SK-N-SH (cell line): Measurements from ENCODE around the gene SETD1A. TPM values are rescaled to one million over a fixed set of nuclear protein-coding genes. Genes with fewer than 3 reads are reported as not detected.

Experiments
- CTCF ChIA-PET: fragments of 300-600, 350-600 bp; formaldehyde crosslinking; extraction: SDS; loops from one replicate; lab custom pipeline; 2021; lab: Yijun Ruan, JAX
- POLR2A ChIA-PET: fragments of 350-600 bp; sonication (Branson Sonifier 250); formaldehyde crosslinking; extraction: SDS; loops from one replicate; lab custom pipeline; 2020; ENCODE audit warnings: antibody characterized with exemption, inconsistent platforms; lab: Yijun Ruan, JAX
- DNase-seq: peaks from one replicate; pipeline ENCODE4 v3.0.0; 2012
- H2AFZ ChIP-seq: fragments of 200-600 bp; sonication (generic); 2 replicates; pipeline ENCODE4 v1.8.1; 2016; ENCODE audit warnings: antibody characterized with exemption, mild to moderate bottlenecking, low read depth
- H3F3A ChIP-seq: fragments of 200-600 bp; sonication (generic); replicated peaks from 2 replicates; pipeline ENCODE3; 2016; ENCODE audit warnings: antibody characterized with exemption, mild to moderate bottlenecking; ENCODE audit not compliant: insufficient read depth
- H3K27ac ChIP-seq, 2 experiments: fragments of 200-500 bp in 1 of 2; fragments of 200-600 bp in 1 of 2; sonication (Bioruptor generic) in 1 of 2; sonication (generic), shearing (Covaris generic) in 1 of 2; 2 replicates each; pipeline versions ENCODE4 v1.5.1 to v1.6.1; 2014 to 2016; ENCODE audit warnings: low read depth in 2 of 2, inconsistent platforms in 1 of 2, low read length in 1 of 2, mild to moderate bottlenecking in 1 of 2, mixed read lengths in 1 of 2
- H3K27me3 ChIP-seq: fragments of 200-600 bp; sonication (generic), shearing (Covaris generic); 2 replicates; pipeline ENCODE4 v1.6.1; 2016; ENCODE audit warnings: mixed run types; ENCODE audit not compliant: insufficient read depth
- H3K36me3 ChIP-seq, 2 experiments: fragments of 200-500 bp in 1 of 2; fragments of 200-600 bp in 1 of 2; sonication (Bioruptor generic) in 1 of 2; sonication (generic) in 1 of 2; replicated peaks in 1 of 2; 2 replicates each; pipeline versions ENCODE3 to v1.5.1; 2014 to 2016; ENCODE audit warnings: low read length in 1 of 2, mild to moderate bottlenecking in 1 of 2; ENCODE audit not compliant: insufficient read depth in 2 of 2, control insufficient read depth in 1 of 2
- H3K4me1 ChIP-seq, 2 experiments: fragments of 200-500 bp in 1 of 2; fragments of 200-600 bp in 1 of 2; sonication (Bioruptor generic) in 1 of 2; sonication (generic), shearing (Covaris generic) in 1 of 2; 2 replicates each; pipeline versions ENCODE4 v1.5.1 to v1.6.1; 2014 to 2016; ENCODE audit warnings: low read depth in 1 of 2, low read length in 1 of 2, mixed run types in 1 of 2; ENCODE audit not compliant: insufficient read depth in 2 of 2, control insufficient read depth in 1 of 2
- H3K4me2 ChIP-seq: fragments of 200-600 bp; sonication (generic), shearing (Covaris generic); 2 replicates; pipeline ENCODE4 v1.6.1; 2017; ENCODE audit warnings: mixed run types
- H3K4me3 ChIP-seq, 2 experiments: fragments of 200-500 bp in 1 of 2; fragments of 200-600 bp in 1 of 2; sonication (Bioruptor generic) in 1 of 2; sonication (generic), shearing (Covaris generic) in 1 of 2; 2 replicates each; pipeline versions ENCODE4 v1.5.1 to v1.8.1; 2014 to 2016; ENCODE audit warnings: low read depth in 2 of 2, inconsistent platforms in 1 of 2, low read length in 1 of 2, mild to moderate bottlenecking in 1 of 2, mixed read lengths in 1 of 2, moderate library complexity in 1 of 2
- H3K79me2 ChIP-seq: fragments of 200-600 bp; sonication (generic); 2 replicates; pipeline ENCODE4 v1.8.1; 2017; ENCODE audit warnings: mild to moderate bottlenecking; ENCODE audit not compliant: insufficient read depth
- H3K9ac ChIP-seq: fragments of 200-600 bp; sonication (generic); 2 replicates; pipeline ENCODE4 v1.6.1; 2017; ENCODE audit warnings: mixed run types
- H3K9me2 ChIP-seq: fragments of 200-600 bp; sonication (generic); 2 replicates; pipeline ENCODE4 v1.6.1; 2017; ENCODE audit warnings: mixed run types
- H3K9me3 ChIP-seq: fragments of 200-600 bp; sonication (generic); 2 replicates; pipeline ENCODE4 v1.6.1; 2017; ENCODE audit warnings: mixed run types, mild to moderate bottlenecking, moderate library complexity
- H4K20me1 ChIP-seq: fragments of 200-600 bp; sonication (generic); 2 replicates; pipeline ENCODE4 v1.6.1; 2017; ENCODE audit warnings: mild to moderate bottlenecking, mixed run types; ENCODE audit not compliant: insufficient read depth
- ELF1 ChIP-seq: IDR thresholded peaks from 2 replicates; pipeline ENCODE4 v1.4.0; 2012
- EP300 ChIP-seq, 2 experiments: IDR thresholded peaks; 2 replicates each; pipeline versions ENCODE4 v1.4.0 to v1.6.1; 2012; ENCODE audit warnings: borderline replicate concordance in 1 of 2, low read depth in 1 of 2, low read length in 1 of 2
- EZH2phosphoT487 ChIP-seq: fragments of 200-600 bp; sonication (generic); IDR thresholded peaks from 2 replicates; pipeline ENCODE4 v1.6.1; 2017; ENCODE audit warnings: low read depth, mixed run types, mild to moderate bottlenecking, antibody characterized with exemption, moderate library complexity, borderline replicate concordance
- GABPA ChIP-seq: IDR thresholded peaks from 2 replicates; pipeline ENCODE4 v1.4.0; 2012; ENCODE audit warnings: low read depth, mild to moderate bottlenecking
- GATA2 ChIP-seq: sonication (generic); formaldehyde crosslinking; IDR thresholded peaks from 2 replicates; pipeline ENCODE4 v1.5.0; 2020; ENCODE audit warnings: mild to moderate bottlenecking, missing genetic modification reagents
- MEF2A ChIP-seq: IDR thresholded peaks from 2 replicates; pipeline ENCODE4 v1.4.0; 2012; ENCODE audit warnings: low read depth, borderline replicate concordance
- MXI1 ChIP-seq: IDR thresholded peaks from 2 replicates; pipeline ENCODE4 v1.6.1; 2012; ENCODE audit warnings: mild to moderate bottlenecking, low read depth, low read length, improper control_type of control experiment
- NFIC ChIP-seq: IDR thresholded peaks from 2 replicates; pipeline ENCODE4 v1.4.0; 2012; ENCODE audit warnings: borderline replicate concordance
- NRF1 ChIP-seq: IDR thresholded peaks from 2 replicates; pipeline ENCODE4 v1.6.1; 2012; ENCODE audit warnings: low read depth, mild to moderate bottlenecking, low read length
- RAD21 ChIP-seq: IDR thresholded peaks from 2 replicates; pipeline ENCODE4 v1.6.1; 2012; ENCODE audit warnings: mild to moderate bottlenecking, low read length
- RFX5 ChIP-seq: IDR thresholded peaks from 2 replicates; pipeline ENCODE4 v1.6.1; 2012; ENCODE audit warnings: mild to moderate bottlenecking, improper control_type of control experiment, low read length
- SIN3A ChIP-seq: IDR thresholded peaks from 2 replicates; pipeline ENCODE4 v1.6.1; 2012; ENCODE audit warnings: low read depth, mild to moderate bottlenecking, low read length, moderate library complexity, borderline replicate concordance
- TAF1 ChIP-seq: IDR thresholded peaks from 2 replicates; pipeline ENCODE4 v1.6.1; 2012; ENCODE audit warnings: low read depth, mild to moderate bottlenecking, low read length, moderate library complexity, borderline replicate concordance
- TEAD4 ChIP-seq: IDR thresholded peaks from 2 replicates; pipeline ENCODE4 v1.4.0; 2012; ENCODE audit warnings: mild to moderate bottlenecking, borderline replicate concordance; ENCODE audit not compliant: insufficient read depth
- YY1 ChIP-seq: IDR thresholded peaks from 2 replicates; pipeline ENCODE4 v1.4.0; 2012; ENCODE audit warnings: low read depth, mild to moderate bottlenecking
- WGBS: methylation state at CpG from one replicate; pipeline ENCODE4 v1.1.6; 2017; ENCODE audit warnings: low lambda C conversion rate; 5-methylcytosine and 5-hydroxymethylcytosine counted together
- polyA plus RNA-seq, 3 experiments: library from polyadenylated mRNA; depleted of rRNA; stranded (reverse); fragments of >200 nt; gene quantifications; 2 replicates each; pipeline ENCODE4 v1.2.3, GENCODE V29; 2012
- TF ChIP-seq, protein P1 (sequence below): IDR thresholded peaks from 2 replicates; pipeline ENCODE4 v1.4.0; 2012; ENCODE audit warnings: low read depth, borderline replicate concordance
- TF ChIP-seq, protein P2 (sequence below): fragments of 150-350 bp; IDR thresholded peaks from 2 replicates; pipeline ENCODE4 v1.6.1; 2017; ENCODE audit warnings: antibody characterized with exemption, low read length, low read depth, borderline replicate concordance
- TF ChIP-seq, protein P3 (sequence below): IDR thresholded peaks from 2 replicates; pipeline ENCODE4 v1.6.1; 2012; ENCODE audit warnings: mild to moderate bottlenecking, low read depth, low read length, moderate library complexity
- TF ChIP-seq, protein P4 (sequence below): fragments of 150-350 bp; IDR thresholded peaks from 2 replicates; pipeline ENCODE4 v1.6.1; 2016; ENCODE audit warnings: mild to moderate bottlenecking, low read depth, low read length
- TF ChIP-seq, protein P5 (sequence below): IDR thresholded peaks from 2 replicates; pipeline ENCODE4 v1.4.0; 2012; ENCODE audit warnings: low read depth

The SETD1A gene
- polyA plus RNA-seq, 1 of the 3 experiments (the other 2 are of a cell fraction), result 6.8 TPM

DNA sequence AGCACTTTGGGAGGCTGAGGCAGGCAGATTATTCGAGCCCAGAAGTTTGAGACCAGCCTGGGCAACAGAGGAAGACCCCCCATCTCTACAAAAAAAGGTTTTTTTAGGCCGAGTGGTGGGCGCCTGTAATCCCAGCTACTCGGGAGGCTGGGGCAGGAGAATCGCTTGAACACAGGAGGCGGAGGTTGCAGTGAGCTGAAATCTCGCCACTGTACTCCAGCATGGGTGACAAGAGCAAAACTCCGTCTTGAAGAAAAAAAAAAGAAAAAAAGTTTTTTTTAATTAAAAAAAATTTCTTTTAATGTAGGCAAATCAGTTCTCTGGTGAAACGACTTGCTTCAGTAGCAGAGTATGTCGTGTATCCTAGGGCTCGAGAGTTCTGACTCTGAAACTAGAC, 38.4 kb downstream of the SETD1A start:
- Histone ChIP-seq H2AFZ (no peak overlapping the region), H3K9me3 (no peaks in the 10 kb centered on the region), H3K4me1 (peaks cover 14 to 18% of the 10 kb centered on the region in 2 experiments; a peak in 3 of 4 replicates), H3K27ac (no peak overlapping the region), H3K79me2 (no peaks in the 10 kb centered on the region), H3K4me3 (no peak overlapping the region), H3F3A (peaks cover 23% of the 10 kb centered on the region), H4K20me1 (no peaks in the 10 kb centered on the region), H3K9me2 (no peaks in the 10 kb centered on the region), H3K27me3 (no peaks in the 10 kb centered on the region), H3K4me2 (no peak overlapping the region), H3K36me3 (peaks cover under 1 to 3% of the 10 kb centered on the region in 2 experiments), H3K9ac (no peak overlapping the region)
- ChIA-PET POLR2A (no interaction called here), CTCF (interaction anchor here (1.0 kb wide), 1 partner anchor 11 kb away, joined by 4 read pairs; no protein-coding TSS in a partner anchor)
- WGBS, result 89% methylated on average over 11 of the region's 11 CpGs
- TF ChIP-seq RFX5 (no peak), YY1 (no peak), SIN3A (no peak)
- DNase-seq, result no peak

DNA sequence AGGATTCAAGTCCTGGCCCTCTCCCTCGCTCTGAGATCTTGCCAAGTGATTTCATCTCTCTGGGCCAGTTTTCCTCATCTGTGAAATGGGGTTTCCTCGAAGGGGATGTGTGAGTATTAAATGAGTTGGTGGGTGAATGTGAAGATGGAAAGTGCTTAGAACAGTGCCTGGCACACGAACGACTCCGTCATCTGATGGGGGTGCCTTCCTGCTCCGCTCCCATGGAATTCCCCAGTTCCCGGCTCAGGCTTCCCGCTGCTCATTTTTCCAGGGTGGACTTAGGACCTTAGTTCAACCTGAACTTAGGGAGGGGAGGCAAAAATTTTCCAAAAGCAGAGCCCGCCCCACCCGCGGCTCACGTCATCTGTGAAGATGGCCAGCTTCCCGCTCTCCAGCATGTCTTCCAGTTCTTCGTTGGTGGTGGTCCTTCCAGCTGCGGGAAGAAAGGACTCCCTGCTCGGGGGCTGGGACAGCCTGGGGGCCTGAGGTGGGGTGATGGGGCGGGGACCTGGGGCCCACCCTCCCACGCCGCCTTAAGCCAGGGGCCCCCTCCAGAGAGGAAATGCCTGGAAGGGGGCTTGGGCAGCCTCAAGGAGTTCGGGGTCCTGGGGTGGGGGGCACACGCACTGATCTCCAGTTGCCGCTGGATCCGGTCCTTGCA, 38.9 kb downstream of the SETD1A start:
- Histone ChIP-seq H4K20me1 (no peaks in the 10 kb centered on the region), H3K27ac (peak overlapping the region in 1 of 2 experiments; percentile 92; a peak in 1 of 4 replicates), H3K4me2 (peak overlapping the region; percentile 78; the same call in 1 of the 2 replicates), H3K36me3 (peaks cover 2 to 3% of the 10 kb centered on the region in 2 experiments), H3F3A (peaks cover 23% of the 10 kb centered on the region), H3K9me3 (no peaks in the 10 kb centered on the region), H3K4me3 (peak overlapping the region in 1 of 2 experiments; percentile 0; a peak in 1 of 4 replicates), H3K4me1 (peaks cover 14 to 18% of the 10 kb centered on the region in 2 experiments; a peak in 3 of 4 replicates), H3K9ac (0 out of 2 replicates have a peak overlapping the region, but pooled peaks have one; percentile 39), H3K9me2 (no peaks in the 10 kb centered on the region), H3K27me3 (no peaks in the 10 kb centered on the region), H3K79me2 (no peaks in the 10 kb centered on the region), H2AFZ (0 out of 2 replicates have a peak overlapping the region, but pooled peaks have one; percentile 22)
- POLR2A ChIA-PET, result interaction anchor here (1.1 kb wide), 1 partner anchor 8 kb away, joined by 5 read pairs; no protein-coding TSS in a partner anchor
- DNase-seq, result no peak
- CTCF ChIA-PET, result interaction anchor here (1.0 to 1.2 kb wide), 3 partner anchors 11 to 146 kb away, joined by 3 to 4 read pairs (median 3); no protein-coding TSS in a partner anchor
- 68% methylated on average over 20 of the region's 23 CpGs for WGBS
- no peak for TF ChIP-seq EZH2phosphoT487
- no peak for TF ChIP-seq TAF1
- TF ChIP-seq, protein P1, sequence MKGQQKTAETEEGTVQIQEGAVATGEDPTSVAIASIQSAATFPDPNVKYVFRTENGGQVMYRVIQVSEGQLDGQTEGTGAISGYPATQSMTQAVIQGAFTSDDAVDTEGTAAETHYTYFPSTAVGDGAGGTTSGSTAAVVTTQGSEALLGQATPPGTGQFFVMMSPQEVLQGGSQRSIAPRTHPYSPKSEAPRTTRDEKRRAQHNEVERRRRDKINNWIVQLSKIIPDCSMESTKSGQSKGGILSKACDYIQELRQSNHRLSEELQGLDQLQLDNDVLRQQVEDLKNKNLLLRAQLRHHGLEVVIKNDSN, result no peak
- TF ChIP-seq, protein P2, sequence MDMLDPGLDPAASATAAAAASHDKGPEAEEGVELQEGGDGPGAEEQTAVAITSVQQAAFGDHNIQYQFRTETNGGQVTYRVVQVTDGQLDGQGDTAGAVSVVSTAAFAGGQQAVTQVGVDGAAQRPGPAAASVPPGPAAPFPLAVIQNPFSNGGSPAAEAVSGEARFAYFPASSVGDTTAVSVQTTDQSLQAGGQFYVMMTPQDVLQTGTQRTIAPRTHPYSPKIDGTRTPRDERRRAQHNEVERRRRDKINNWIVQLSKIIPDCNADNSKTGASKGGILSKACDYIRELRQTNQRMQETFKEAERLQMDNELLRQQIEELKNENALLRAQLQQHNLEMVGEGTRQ, result no peak
- no peak for TF ChIP-seq NFIC
- TF ChIP-seq ELF1, result no peak
- no peak for TF ChIP-seq NRF1
- TF ChIP-seq GABPA, result no peak
- TF ChIP-seq, protein P3, sequence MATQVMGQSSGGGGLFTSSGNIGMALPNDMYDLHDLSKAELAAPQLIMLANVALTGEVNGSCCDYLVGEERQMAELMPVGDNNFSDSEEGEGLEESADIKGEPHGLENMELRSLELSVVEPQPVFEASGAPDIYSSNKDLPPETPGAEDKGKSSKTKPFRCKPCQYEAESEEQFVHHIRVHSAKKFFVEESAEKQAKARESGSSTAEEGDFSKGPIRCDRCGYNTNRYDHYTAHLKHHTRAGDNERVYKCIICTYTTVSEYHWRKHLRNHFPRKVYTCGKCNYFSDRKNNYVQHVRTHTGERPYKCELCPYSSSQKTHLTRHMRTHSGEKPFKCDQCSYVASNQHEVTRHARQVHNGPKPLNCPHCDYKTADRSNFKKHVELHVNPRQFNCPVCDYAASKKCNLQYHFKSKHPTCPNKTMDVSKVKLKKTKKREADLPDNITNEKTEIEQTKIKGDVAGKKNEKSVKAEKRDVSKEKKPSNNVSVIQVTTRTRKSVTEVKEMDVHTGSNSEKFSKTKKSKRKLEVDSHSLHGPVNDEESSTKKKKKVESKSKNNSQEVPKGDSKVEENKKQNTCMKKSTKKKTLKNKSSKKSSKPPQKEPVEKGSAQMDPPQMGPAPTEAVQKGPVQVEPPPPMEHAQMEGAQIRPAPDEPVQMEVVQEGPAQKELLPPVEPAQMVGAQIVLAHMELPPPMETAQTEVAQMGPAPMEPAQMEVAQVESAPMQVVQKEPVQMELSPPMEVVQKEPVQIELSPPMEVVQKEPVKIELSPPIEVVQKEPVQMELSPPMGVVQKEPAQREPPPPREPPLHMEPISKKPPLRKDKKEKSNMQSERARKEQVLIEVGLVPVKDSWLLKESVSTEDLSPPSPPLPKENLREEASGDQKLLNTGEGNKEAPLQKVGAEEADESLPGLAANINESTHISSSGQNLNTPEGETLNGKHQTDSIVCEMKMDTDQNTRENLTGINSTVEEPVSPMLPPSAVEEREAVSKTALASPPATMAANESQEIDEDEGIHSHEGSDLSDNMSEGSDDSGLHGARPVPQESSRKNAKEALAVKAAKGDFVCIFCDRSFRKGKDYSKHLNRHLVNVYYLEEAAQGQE, result no peak
- no peak for TF ChIP-seq TEAD4
- TF ChIP-seq RAD21, result no peak
- TF ChIP-seq EP300 (IDR thresholded peaks at IDR 0.05; ENCODE audit: borderline replicate concordance in 1 of 2, low read depth in 1 of 2, low read length in 1 of 2), result no peak
- TF ChIP-seq, protein P4, sequence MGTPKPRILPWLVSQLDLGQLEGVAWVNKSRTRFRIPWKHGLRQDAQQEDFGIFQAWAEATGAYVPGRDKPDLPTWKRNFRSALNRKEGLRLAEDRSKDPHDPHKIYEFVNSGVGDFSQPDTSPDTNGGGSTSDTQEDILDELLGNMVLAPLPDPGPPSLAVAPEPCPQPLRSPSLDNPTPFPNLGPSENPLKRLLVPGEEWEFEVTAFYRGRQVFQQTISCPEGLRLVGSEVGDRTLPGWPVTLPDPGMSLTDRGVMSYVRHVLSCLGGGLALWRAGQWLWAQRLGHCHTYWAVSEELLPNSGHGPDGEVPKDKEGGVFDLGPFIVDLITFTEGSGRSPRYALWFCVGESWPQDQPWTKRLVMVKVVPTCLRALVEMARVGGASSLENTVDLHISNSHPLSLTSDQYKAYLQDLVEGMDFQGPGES, result no peak
- TF ChIP-seq MXI1, result no peak
- no peak for TF ChIP-seq RFX5
- no peak for TF ChIP-seq GATA2
- TF ChIP-seq, protein P5, sequence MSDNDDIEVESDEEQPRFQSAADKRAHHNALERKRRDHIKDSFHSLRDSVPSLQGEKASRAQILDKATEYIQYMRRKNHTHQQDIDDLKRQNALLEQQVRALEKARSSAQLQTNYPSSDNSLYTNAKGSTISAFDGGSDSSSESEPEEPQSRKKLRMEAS, result no peak
- TF ChIP-seq MEF2A, result no peak
